ENCODE measurements around the gene BRD9. TPM values are rescaled to one million over a fixed set of nuclear protein-coding genes. Genes with fewer than 3 reads are reported as not detected.

The BRD9 gene
- polyA plus RNA-seq, 1 donor (not counting 4 experiments of a cell fraction or from before 2014, with no cell fraction given) = 10.1 TPM

DNA sequence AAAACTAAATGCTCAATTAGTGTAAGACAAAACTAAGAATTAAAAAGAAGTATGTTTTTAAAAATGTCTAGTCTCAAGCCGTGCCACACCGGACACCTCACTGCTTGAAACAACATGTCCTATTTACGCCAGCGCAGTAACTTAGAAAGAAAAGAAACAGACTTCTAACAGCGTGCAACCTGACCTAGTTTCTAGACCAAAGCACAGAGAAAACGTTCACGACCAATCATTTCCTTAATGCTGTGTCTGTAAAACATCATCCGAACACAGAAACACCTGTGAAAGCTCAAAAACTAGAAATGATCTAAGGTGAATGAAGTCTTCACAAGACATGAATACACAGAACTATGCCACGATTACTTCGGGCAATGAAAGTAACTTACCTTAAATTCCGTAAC is 4.0 kb downstream of the BRD9 start:
- DNase-seq (ENCODE audit: low read depth, low spot score) (no peak), FAIRE-seq (no peak)
- Histone ChIP-seq H3K9me1 (ENCODE audit: control insufficient read depth, extremely low read depth, insufficient read depth, low read length) (no peaks in the 10 kb centered on the region), H3K79me2 (ENCODE audit: control insufficient read depth, insufficient read depth, low read length) (peaks cover 87% of the 10 kb centered on the region), H3K4me3 (ENCODE audit: control insufficient read depth in 2 of 3, extremely low read depth in 1 of 3, insufficient read depth in 2 of 3, low read depth in 1 of 3, low read length in 3 of 3) (no peak overlapping the region), H3K4me1 (ENCODE audit: control insufficient read depth, extremely low read depth, insufficient read depth, low read length) (peaks cover 12% of the 10 kb centered on the region), H3K27me3 (ENCODE audit: control insufficient read depth, extremely low read depth, insufficient read depth, low read length) (no peaks in the 10 kb centered on the region), H3K9ac (ENCODE audit: control insufficient read depth, extremely low read depth, insufficient read depth, low read length) (no peak overlapping the region), H2AFZ (ENCODE audit: control insufficient read depth, low read length) (no peak overlapping the region), H3K4me2 (ENCODE audit: control insufficient read depth, extremely low read depth, insufficient read depth, low read depth, low read length) (no peak overlapping the region), H4K20me1 (ENCODE audit: control insufficient read depth, extremely low read depth, insufficient read depth, low read length) (no peaks in the 10 kb centered on the region), H3K36me3 (ENCODE audit: control insufficient read depth in 2 of 2, extremely low read depth in 1 of 2, insufficient read depth in 2 of 2, low read length in 2 of 2) (peaks cover 49 to 55% of the 10 kb centered on the region in 2 experiments), H3K9me3 (ENCODE audit: control insufficient read depth, low read depth, low read length) (no peaks in the 10 kb centered on the region), H3K27ac (ENCODE audit: control insufficient read depth, insufficient read depth, low read length) (no peak overlapping the region)
- no peak for TF ChIP-seq CTCF (optimal IDR thresholded peaks at IDR 0.05 in 1 of 3, IDR thresholded peaks at IDR 0.05 in 1 of 3, conservative IDR thresholded peaks at IDR 0.05 in 1 of 3; ENCODE audit: extremely low read depth in 1 of 3, insufficient read depth in 2 of 3, low read length in 3 of 3)
- no peak for TF ChIP-seq EZH2 (IDR thresholded peaks at IDR 0.05; ENCODE audit: low read length)
- dilution Hi-C loops (cut with MboI; ENCODE audit: extremely low pct_ligation_motif_present, low sequenced_read_pairs) = no loop called here

DNA sequence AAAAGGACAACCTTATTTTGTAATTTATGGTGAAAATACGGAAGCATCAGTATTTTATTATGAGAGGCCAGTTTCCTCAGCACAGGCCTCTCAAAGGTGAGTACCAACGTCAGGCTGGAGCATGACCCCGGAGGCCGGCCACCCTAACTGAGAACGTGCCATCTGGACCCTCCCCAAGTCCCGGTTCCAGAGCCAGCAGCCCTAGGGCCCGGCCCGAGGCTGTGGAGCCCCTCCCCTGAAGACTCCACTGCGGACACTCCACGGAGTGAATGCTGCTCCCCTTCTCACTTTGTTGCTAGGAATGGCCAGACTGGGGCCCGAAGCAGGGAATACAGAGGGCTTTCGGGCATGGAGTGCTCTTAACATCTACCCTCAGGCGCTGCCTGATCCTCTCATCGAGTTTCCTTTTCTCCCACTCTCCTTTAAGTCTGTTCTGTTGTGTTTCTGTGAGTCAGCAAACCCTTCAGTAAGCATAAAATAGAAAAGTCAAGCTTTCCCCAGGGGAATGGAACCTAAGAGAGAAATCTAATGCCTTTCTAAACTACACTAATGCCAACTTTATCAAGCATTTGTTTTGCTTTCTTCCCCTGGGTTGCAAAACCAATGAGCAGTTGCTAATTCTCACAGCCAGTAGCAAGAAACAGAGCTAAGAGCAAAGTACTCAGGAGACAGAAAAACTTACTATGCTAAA is 4.5 kb downstream of the BRD9 start:
- Histone ChIP-seq H3K4me3 (ENCODE audit: control insufficient read depth in 2 of 3, extremely low read depth in 1 of 3, insufficient read depth in 2 of 3, low read depth in 1 of 3, low read length in 3 of 3) (no peak overlapping the region), H3K4me2 (ENCODE audit: control insufficient read depth, extremely low read depth, insufficient read depth, low read depth, low read length) (no peak overlapping the region), H4K20me1 (ENCODE audit: control insufficient read depth, extremely low read depth, insufficient read depth, low read length) (no peaks in the 10 kb centered on the region), H3K27ac (ENCODE audit: control insufficient read depth, insufficient read depth, low read length) (no peak overlapping the region), H3K9me1 (ENCODE audit: control insufficient read depth, extremely low read depth, insufficient read depth, low read length) (no peaks in the 10 kb centered on the region), H2AFZ (ENCODE audit: control insufficient read depth, low read length) (no peak overlapping the region), H3K9ac (ENCODE audit: control insufficient read depth, extremely low read depth, insufficient read depth, low read length) (no peak overlapping the region), H3K36me3 (ENCODE audit: control insufficient read depth in 2 of 2, extremely low read depth in 1 of 2, insufficient read depth in 2 of 2, low read length in 2 of 2) (peaks cover 54 to 61% of the 10 kb centered on the region in 2 experiments), H3K4me1 (ENCODE audit: control insufficient read depth, extremely low read depth, insufficient read depth, low read length) (peaks cover 10% of the 10 kb centered on the region), H3K9me3 (ENCODE audit: control insufficient read depth, low read depth, low read length) (no peaks in the 10 kb centered on the region), H3K27me3 (ENCODE audit: control insufficient read depth, extremely low read depth, insufficient read depth, low read length) (no peaks in the 10 kb centered on the region), H3K79me2 (ENCODE audit: control insufficient read depth, insufficient read depth, low read length) (peaks cover 87% of the 10 kb centered on the region)
- TF ChIP-seq EZH2 (IDR thresholded peaks at IDR 0.05; ENCODE audit: low read length) (no peak), CTCF (optimal IDR thresholded peaks at IDR 0.05 in 1 of 3, IDR thresholded peaks at IDR 0.05 in 1 of 3, conservative IDR thresholded peaks at IDR 0.05 in 1 of 3; ENCODE audit: extremely low read depth in 1 of 3, insufficient read depth in 2 of 3, low read length in 3 of 3) (no peak)
- DNase-seq (ENCODE audit: low read depth, low spot score) (no peak), FAIRE-seq (no peak)
- dilution Hi-C loops (cut with MboI; ENCODE audit: extremely low pct_ligation_motif_present, low sequenced_read_pairs) = no loop called here
